GM18861 (cell line): Measurements from ENCODE around the gene ZNF117.
"Not testable (repeated sequence)": the region's sequence is repeated elsewhere in the genome, so short reads cannot be mapped to it uniquely, and the experiment has no call there.

Source experiments
- ATAC-seq: cut with Tn5 transposase; IDR thresholded peaks from one replicate; pipeline ENCODE4 v1.9.1; 2021; ENCODE audit not compliant: unreplicated experiment

ZNF117 gene

DNA sequence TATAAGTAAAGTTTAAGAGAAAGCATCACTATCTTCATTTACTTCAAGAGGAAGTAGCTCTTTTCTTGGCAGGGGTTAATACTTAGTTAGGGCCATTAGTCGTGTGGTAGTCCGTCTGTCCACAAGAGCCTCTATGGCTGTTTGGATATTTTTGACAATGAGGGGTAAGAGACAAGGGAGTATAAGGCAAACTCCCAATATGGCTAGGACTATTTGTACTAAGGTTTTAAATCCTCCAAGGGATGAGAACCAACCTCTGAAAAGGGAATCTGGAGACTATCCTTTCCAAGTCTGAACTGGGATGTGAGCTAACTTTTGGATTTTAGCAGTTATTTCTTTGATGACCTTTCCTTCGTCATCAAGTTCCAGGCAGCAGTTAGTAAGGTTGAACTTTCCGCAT, at the start of gene ZNF117:
Gene ZNF117 (minus strand): TSS at position 101 of the 400 bp plus-strand sequence.
- no peak for ATAC-seq

GRCh38 chr7:65038767-65039166, 47.9 kb upstream of the ZNF117 start:
- not testable (repeated sequence) for ATAC-seq

- ATAC-seq, result peak; percentile 87
These were observed 47.2 kb upstream of the ZNF117 start for GRCh38 chr7:65037740-65038688.

- ATAC-seq, result not testable (repeated sequence)
These were observed 45.7 kb upstream of the ZNF117 start for GRCh38 chr7:65036526-65036925.

DNA sequence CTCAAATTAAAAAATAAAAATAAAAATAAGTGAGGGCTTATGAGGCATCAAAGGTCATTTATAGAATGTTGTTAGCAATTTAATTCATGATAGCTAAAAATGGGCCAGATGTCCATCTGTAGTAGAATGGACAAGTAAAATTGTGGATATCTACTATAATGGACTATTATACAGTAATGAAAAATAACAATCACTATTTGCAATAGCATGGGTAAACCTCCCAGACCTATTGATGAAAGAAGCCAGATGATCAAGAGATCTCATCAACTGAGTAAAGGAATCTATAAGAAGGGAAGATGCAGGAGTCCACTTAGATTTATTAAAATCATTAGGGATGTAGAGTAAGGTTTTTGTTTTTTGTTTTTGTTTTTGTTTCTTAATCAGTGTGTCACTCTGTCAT, 44.6 kb upstream of the ZNF117 start:
- ATAC-seq, result not testable (repeated sequence)

DNA sequence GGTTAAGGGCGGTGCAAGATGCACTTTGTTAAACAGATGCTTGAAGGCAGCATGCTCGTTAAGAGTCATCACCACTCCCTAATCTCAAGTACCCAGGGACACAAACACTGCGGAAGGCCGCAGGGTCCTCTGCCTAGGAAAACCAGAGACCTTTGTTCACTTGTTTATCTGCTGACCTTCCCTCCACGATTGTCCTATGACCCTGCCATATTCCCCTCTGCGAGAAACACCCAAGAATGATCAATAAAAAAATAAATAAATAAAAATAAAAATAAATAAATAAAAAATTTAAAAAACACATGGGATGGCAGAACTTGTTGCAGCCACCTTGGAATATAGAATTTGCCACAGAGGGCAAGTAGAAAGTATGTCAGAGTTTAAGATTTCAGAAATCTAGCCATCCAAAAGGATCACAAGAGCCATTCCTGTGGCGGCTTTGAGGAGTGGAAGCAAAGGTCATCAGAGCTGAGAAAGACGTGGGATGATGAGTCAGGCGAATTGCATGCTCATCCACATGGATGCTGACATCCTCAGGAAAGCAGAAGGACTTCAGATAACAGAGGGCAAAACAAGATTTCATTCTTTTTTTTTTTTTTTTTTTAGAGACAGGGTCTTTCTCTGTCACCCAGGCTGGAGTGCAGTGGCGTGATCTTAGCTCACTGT, 43.4 kb upstream of the ZNF117 start:
- ATAC-seq, result not testable (repeated sequence)

DNA sequence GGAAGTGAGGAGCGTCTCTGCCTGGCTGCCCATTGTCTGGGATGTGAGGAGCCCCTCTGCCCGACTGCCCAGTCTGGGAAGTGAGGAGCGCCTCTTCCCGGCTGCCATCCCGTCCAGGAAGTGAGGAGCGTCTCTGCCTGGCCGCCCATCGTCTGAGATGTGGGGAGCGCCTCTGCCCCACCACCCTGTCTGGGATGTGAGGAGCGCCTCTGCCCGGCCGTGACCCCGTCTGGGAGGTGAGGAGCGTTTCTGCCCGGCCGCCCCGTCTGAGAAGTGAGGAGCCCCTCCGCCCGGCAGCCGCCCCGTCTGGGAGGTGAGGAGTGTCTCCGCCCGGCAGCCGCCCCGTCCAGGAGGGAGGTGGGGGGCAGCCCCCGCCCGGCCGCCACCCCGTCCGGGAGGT, 42.6 kb upstream of the ZNF117 start:
- ATAC-seq, result not testable (repeated sequence)

- ATAC-seq, result not testable (repeated sequence)
These were observed 34.2 kb upstream of the ZNF117 start for GRCh38 chr7:65025023-65025422.

GRCh38 chr7:65020978-65021377, 30.1 kb upstream of the ZNF117 start:
- not testable (repeated sequence) for ATAC-seq

DNA sequence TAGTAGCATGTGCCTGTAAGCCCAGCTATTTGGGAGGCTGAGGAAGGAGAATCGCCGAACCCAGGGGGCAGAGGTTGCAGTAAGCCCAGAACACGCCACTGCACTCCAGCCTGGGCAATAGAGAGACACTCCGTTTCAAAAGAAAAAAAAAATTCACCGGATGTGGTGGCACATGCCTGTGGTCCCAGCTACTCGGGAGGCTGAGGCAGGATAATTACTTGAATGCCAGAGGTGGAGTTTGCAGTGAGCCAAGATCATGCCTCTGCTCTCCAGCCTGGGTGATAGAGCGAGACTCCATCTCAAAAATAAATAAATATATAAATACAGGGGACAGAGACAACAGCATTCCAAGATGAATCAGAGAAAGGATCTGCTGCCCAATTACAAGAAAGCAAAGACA, 19.0 kb upstream of the ZNF117 start:
- ATAC-seq, result not testable (repeated sequence)

- ATAC-seq, result not testable (repeated sequence)
These were observed 18.6 kb upstream of the ZNF117 start for GRCh38 chr7:65009394-65009793.

DNA sequence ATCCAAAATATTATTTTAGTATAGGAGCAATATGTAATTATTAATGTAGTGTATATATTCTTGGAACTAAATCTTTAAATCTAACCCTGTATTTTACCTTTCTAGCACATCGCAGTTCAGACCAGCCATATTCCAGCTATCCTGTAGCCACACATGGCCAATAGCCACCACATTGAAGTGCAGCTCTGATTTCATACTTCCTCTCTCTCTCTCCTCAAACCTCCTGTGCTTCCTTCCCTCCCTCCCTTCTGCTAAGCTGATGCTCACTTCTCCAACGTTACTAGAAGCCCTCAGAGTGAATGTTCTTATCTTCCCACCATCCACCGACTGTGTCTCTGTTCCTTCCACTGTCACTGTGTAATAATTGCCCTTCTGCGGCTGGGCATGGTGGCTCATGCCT, 16.2 kb upstream of the ZNF117 start:
- ATAC-seq, result not testable (repeated sequence)

DNA sequence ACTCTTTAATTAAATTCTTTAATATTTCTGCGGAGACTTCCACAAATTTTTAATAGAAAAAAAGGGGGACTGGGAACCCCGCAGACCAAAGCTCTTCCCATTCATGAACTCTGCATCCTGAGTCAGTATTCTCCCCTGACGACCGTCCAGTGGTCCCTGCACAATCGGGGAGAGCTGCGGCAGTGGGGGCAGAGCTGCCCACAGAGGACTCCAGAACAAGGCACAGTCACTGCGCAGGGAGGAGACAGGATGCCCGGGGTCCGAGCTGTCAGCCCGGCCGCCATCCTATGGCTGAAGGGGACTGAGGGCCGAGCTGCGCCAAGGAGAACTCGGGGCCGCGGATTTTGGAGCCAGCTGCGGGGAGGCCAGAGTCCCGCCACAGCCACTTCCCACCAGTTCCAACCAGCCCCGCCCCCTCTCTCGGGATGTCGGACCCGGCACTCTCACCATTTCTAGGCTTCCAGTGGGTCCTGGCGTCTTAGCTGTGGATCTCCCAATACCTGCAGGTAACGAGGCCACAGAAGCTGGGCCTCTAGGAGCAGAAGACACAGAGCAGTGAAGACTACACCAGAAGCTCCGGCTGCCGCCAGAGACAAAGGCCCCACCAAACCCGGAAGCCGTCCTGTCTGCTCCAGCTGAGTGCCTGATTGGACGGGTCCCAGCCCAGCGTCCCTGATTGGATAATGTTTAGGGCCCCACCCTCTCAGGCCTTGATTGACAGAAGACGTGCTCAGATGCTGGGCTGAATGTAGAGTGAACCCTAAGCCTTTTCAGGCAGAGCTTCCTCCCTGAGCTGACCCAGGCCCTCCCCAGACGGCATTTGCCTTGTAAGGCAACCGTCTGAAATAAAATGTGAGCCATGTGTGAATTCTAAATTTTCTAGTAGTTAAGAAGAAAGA, 15.5 kb upstream of the ZNF117 start, which contains the start of gene ERV3-1:
Gene ERV3-1 (minus strand): TSS at position 594 of the 899 bp plus-strand sequence. CDS start 13,661 bp downstream, outside the sequence.
- peak; percentile 100 for ATAC-seq

DNA sequence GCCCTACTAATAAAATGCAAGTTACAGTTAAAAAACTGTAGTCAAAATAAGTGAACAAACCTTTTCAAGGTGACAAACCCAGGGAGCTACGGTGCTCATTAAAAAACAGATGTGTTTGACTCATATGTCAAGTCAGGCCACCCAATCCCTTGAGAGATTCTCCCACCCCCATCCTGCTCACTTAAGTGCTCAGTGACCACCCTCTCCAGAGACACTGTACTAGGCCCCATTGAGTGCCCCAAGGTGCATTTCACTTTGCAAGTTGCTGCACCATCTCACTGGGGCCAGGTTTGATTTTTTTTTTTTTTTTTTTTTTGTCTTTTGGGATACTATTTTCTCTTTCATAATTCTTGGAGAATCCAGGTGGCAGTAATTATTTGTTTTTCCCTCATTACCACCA, 13.7 kb upstream of the ZNF117 start:
- no peak for ATAC-seq

DNA sequence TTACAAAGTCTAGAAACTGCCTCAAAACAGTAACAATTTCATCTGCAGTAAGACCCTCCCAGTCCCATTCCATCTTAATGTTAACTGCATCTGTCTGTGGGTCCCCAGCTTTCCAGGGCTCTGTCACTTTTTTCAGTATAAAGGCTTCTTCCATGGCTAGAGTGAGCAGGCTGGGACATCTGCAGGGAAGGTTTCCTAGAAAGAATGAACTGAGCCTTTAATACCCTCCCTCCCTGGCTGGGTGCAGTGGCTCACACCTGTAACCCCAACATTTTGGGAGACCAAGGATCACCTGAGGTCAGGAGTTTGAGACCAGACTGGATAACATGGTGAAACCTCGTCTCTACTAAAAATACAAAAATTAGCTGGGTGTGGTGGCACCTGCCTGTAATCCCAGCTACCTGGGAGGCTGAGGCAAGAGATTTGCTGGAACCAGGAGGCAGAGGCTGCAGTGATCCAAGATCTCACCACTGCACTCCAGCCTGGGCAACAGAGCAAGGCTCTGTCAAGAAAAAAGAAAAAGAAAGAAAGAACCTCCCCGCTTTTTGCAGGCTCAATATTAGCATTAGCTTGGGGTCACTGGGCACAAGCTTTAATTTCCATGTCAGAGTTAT, 12.2 kb upstream of the ZNF117 start:
- ATAC-seq, result no peak

GRCh38 chr7:65001291-65001814, 10.5 kb upstream of the ZNF117 start:
- ATAC-seq, result no peak

DNA sequence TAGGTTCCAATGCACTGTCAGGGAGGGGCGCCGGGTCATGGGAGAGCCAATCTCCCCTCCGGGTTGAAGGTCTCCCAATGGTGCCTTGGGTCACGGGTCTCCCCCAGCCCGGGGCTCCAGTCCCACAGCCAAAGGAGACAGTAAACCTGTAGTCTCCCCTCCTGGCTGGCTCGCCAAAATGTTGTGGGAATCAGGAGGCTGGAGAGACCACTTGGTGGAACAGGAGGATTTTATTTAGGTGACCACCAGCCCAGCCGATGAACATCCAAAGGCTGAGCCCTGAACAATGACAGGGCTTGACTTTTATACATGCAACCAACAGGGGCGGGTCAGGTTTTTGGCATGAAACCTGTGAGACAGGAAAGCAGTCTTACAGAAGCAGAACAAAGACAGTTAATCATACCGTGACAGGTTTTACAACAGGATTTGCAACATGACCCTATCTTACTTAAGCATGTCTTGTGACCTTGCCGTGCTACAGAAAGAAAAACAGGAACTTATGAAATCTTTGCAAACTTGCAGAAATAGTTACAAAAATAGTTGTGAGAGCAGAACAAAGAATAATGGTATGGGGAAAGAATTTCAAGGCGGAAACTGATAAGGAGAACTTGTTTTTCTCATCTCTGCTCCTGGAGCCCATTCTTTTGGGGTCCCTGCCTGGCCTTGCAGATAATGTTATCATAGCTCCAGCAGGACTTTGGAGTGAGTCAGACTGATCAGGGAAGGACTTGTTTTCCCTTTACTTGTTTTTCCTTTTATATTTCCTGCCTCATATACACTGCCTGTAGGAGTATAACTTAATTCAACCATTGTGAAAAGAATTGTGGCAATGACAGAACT, 8.5 kb upstream of the ZNF117 start:
- peak; percentile 62 for ATAC-seq

GRCh38 chr7:64998865-64999164, 8.0 kb upstream of the ZNF117 start:
- no peak for ATAC-seq

DNA sequence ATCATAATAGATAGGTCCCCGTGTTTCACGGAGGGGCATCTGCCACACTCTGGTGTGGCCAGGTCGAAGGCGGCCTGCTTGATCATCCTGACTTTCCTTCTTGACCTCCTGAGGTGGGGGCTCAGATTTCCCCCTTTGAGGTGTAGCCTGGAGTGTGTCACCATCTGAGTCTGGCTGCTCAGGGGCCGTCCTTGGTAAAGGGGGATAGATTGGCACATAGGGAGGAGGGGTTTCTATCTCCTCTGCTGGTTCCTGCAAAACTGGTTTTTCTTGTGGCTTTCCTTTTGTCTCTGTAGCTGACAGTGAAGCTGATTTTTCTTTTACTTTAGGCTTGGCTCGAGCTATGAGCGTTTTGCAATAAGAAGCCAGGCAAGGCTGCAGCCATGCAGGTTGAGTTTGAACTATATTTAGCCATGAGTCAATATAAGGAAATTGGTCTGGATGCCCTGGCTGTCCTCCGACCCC, 7.1 kb upstream of the ZNF117 start:
- ATAC-seq, result no peak
